ENCODE measurements around the gene PSMB2.
"Not testable (repeated sequence)": the region's sequence is repeated elsewhere in the genome, so short reads cannot be mapped to it uniquely, and the experiment has no call there.

The PSMB2 gene

GRCh38 chr1:35641233-35641866 is at the start of gene PSMB2:
TSS of gene PSMB2 (minus strand) at chr1:35641526. CDS start at chr1:35641432, 94 bp downstream.
- peak; percentile 98 for DNase-seq

GRCh38 chr1:35691080-35691479 is 49.8 kb upstream of the PSMB2 start:
- no peak for DNase-seq

GRCh38 chr1:35690103-35690502 is 48.8 kb upstream of the PSMB2 start:
- DNase-seq: not testable (repeated sequence)

- no peak for DNase-seq
Observed at GRCh38 chr1:35688161-35688560, 46.8 kb upstream of the PSMB2 start.

GRCh38 chr1:35683012-35683411 is 41.7 kb upstream of the PSMB2 start:
- DNase-seq: no peak

GRCh38 chr1:35680271-35680670 is 38.9 kb upstream of the PSMB2 start:
- no peak for DNase-seq

- DNase-seq: no peak
Observed at GRCh38 chr1:35675773-35676172, 34.4 kb upstream of the PSMB2 start.

- no peak for DNase-seq
Observed at GRCh38 chr1:35674111-35674510, 32.8 kb upstream of the PSMB2 start.

GRCh38 chr1:35672116-35672515 is 30.8 kb upstream of the PSMB2 start:
- DNase-seq: no peak

- no peak for DNase-seq
Observed at GRCh38 chr1:35668506-35668905, 27.2 kb upstream of the PSMB2 start.

- no peak for DNase-seq
Observed at GRCh38 chr1:35666916-35667315, 25.6 kb upstream of the PSMB2 start.

GRCh38 chr1:35666216-35666615 is 24.9 kb upstream of the PSMB2 start:
- no peak for DNase-seq

- DNase-seq: no peak
Observed at GRCh38 chr1:35663434-35663833, 22.1 kb upstream of the PSMB2 start.

GRCh38 chr1:35661474-35661795 is 20.1 kb upstream of the PSMB2 start:
- no peak for DNase-seq

- no peak for DNase-seq
Observed at GRCh38 chr1:35660581-35661473, 19.5 kb upstream of the PSMB2 start.

- no peak for DNase-seq
Observed at GRCh38 chr1:35659589-35659988, 18.3 kb upstream of the PSMB2 start.

GRCh38 chr1:35657851-35658250 is 16.5 kb upstream of the PSMB2 start:
- no peak for DNase-seq

GRCh38 chr1:35656863-35657232 is 15.5 kb upstream of the PSMB2 start:
- DNase-seq: no peak

- no peak for DNase-seq
Observed at GRCh38 chr1:35656148-35656862, 15.0 kb upstream of the PSMB2 start.

- DNase-seq: no peak
Observed at GRCh38 chr1:35655196-35655595, 13.9 kb upstream of the PSMB2 start.

GRCh38 chr1:35650416-35650815 is 9.1 kb upstream of the PSMB2 start:
- DNase-seq: no peak

- DNase-seq: no peak
Observed at GRCh38 chr1:35646043-35646442, 4.7 kb upstream of the PSMB2 start.

GRCh38 chr1:35644204-35644603 is 2.9 kb upstream of the PSMB2 start:
- no peak for DNase-seq

GRCh38 chr1:35642471-35642955 is 1.2 kb upstream of the PSMB2 start:
- no peak for DNase-seq
